Measurements from ENCODE around the gene PTCH1. TPM values are rescaled to one million over a fixed set of nuclear protein-coding genes. Genes with fewer than 3 reads are reported as not detected.
A peak's percentile ranks its signal among the peaks of the same experiment; 100 is the strongest.

PTCH1 gene
- polyA plus RNA-seq, 1 of the 3 experiments (the other 2 are of a cell fraction): 3.3 TPM

DNA sequence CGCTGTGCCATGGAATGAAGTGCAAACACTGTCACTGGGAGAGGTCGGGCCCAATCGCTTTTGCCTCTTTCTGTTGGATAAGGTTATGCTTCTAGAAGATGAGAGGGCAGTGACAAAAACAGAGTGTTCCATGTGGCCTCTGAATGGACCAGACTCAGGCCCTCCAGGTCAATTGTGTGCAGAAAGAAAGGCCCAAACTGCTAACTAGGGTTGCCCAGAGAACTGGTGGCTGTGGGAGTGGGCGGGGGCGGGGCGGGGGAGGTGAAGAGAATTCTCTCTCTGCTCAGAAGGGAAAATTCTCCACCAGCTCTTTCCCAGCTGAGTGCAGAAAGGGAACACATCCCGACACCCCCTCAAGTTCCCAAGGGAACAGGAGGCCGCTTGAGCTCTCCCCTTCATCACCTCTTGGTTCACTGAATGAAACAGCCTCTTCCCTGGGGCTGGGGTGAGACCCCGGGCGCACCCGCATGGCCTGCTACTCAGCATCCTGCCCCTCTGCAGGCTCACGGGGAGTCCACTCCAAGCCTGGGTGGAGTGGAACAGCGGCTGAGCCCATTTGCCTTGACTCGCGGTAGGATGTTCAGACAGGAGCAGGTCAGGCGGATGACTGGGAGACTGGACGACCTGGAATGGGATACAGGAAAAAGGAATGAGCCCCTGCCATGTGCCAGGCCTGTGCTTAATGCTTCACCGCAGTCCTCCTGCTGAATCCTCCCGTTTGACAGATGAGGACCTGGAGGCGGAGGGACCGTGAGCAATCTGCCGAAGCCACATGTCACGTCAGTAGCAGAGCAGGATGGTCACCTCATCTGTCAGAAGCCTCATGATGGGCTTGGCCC lies 105.5 kb downstream of the PTCH1 start:
- no peak for DNase-seq
- Histone ChIP-seq H3K9ac (no peak overlapping the region), H3K27ac (ENCODE audit: low read depth in 2 of 2, low read length in 1 of 2) (no peak overlapping the region), H3F3A (replicated peaks; ENCODE audit: insufficient read depth) (no peaks in the 10 kb centered on the region), H3K79me2 (ENCODE audit: insufficient read depth) (no peaks in the 10 kb centered on the region), H3K9me3 (no peaks in the 10 kb centered on the region), H3K27me3 (ENCODE audit: insufficient read depth) (no peaks in the 10 kb centered on the region), H4K20me1 (ENCODE audit: insufficient read depth) (no peaks in the 10 kb centered on the region), H2AFZ (ENCODE audit: low read depth) (no peak overlapping the region), H3K4me3 (ENCODE audit: low read depth in 2 of 2, low read length in 1 of 2) (no peak overlapping the region), H3K36me3 (replicated peaks in 1 of 2; ENCODE audit: control insufficient read depth in 1 of 2, insufficient read depth in 2 of 2, low read length in 1 of 2) (no peaks in the 10 kb centered on the region), H3K9me2 (no peaks in the 10 kb centered on the region), H3K4me2 (no peak overlapping the region), H3K4me1 (ENCODE audit: control insufficient read depth in 1 of 2, insufficient read depth in 2 of 2, low read depth in 1 of 2, low read length in 1 of 2) (peaks cover 2 to 6% of the 10 kb centered on the region in 2 experiments; a peak in 2 of 4 replicates)
- TF ChIP-seq MXI1 (IDR thresholded peaks at IDR 0.05; ENCODE audit: low read depth, low read length) (no peak), TEAD4 (IDR thresholded peaks at IDR 0.05; ENCODE audit: borderline replicate concordance, insufficient read depth) (no peak)
- ChIA-PET CTCF (no interaction called here), POLR2A (interaction anchor here (0.5 kb wide), 1 partner anchor 17 kb away, joined by 3 read pairs; no protein-coding TSS in a partner anchor)
- 93% methylated on average over 15 of the region's 23 CpGs for WGBS (ENCODE audit: low lambda C conversion rate)

DNA sequence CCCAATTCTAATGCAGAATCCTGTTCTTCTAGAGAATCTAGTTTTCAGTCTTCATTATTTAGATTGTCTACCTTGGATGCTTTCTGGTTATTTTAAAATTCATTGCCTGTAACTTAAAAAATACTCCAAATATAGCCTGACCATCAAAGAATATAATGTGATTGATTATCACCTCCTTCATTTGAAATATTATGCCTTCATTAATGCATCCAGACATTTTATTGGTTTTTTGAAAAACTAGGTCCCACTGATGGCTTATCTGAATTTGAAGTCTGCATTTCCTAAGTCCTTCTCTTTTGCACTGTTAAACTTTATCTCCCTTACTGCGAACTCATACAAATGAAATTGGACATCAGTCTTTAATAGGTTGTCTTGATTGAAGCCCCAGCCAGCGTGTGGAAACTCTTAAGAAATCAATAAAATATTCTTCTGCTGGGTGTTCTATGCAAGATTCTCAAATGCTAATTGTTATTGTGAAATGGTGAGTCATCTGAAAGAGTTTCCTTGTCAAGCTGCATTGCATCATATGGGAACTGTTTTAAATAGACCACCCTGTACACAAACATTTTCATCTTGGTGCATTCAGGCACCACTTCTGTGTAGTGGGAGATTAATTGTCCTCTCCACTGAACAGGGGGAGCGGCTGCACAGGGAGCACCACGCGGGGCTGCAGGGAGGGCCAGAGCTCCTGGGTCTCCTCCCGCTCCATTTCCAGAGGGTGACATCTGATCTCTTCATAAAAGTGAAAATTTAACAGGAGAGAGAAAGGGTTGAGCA lies 106.9 kb downstream of the PTCH1 start:
- Histone ChIP-seq H3K27me3 (ENCODE audit: insufficient read depth) (no peaks in the 10 kb centered on the region), H3K27ac (ENCODE audit: low read depth in 2 of 2, low read length in 1 of 2) (no peak overlapping the region), H3K4me2 (no peak overlapping the region)

DNA sequence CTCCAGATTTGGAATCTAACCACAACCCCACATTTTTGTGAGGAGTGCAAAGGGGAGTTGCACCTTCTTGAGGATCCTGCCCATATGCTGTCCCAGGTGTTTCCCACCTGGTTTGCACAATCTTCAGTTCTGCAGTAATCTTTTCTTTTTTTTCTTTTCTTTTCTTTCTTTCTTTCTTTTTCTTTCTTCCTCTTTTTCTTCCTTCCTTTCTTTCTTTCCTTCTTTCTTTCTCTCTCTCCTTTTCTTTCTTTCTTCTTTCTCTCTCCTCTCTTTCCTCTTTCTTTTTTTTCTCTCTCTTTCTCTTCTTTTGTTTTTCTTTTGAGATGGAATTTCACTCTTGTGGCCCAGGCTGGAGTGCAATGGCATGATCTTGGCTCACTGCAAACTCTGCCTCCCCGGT lies 109.2 kb downstream of the PTCH1 start:
- Histone ChIP-seq H3K4me1 (ENCODE audit: control insufficient read depth in 1 of 2, insufficient read depth in 2 of 2, low read depth in 1 of 2, low read length in 1 of 2) (peaks cover 2 to 6% of the 10 kb centered on the region in 2 experiments; a peak in 2 of 4 replicates), H3K9ac (no peak overlapping the region), H3K36me3 (replicated peaks in 1 of 2; ENCODE audit: control insufficient read depth in 1 of 2, insufficient read depth in 2 of 2, low read length in 1 of 2) (no peaks in the 10 kb centered on the region), H3K79me2 (ENCODE audit: insufficient read depth) (no peaks in the 10 kb centered on the region), H3K27ac (ENCODE audit: low read depth in 2 of 2, low read length in 1 of 2) (no peak overlapping the region), H3K4me3 (ENCODE audit: low read depth in 2 of 2, low read length in 1 of 2) (no peak overlapping the region), H3F3A (replicated peaks; ENCODE audit: insufficient read depth) (no peaks in the 10 kb centered on the region), H3K9me3 (no peaks in the 10 kb centered on the region), H3K9me2 (no peaks in the 10 kb centered on the region), H3K27me3 (ENCODE audit: insufficient read depth) (no peaks in the 10 kb centered on the region), H2AFZ (ENCODE audit: low read depth) (no peak overlapping the region), H3K4me2 (no peak overlapping the region), H4K20me1 (ENCODE audit: insufficient read depth) (no peaks in the 10 kb centered on the region)
- ChIA-PET CTCF (no interaction called here), POLR2A (no interaction called here)
- whole genome bisulfite sequencing (ENCODE audit: low lambda C conversion rate): 96% methylated on average over 1 of the region's 1 CpG
- no peak for DNase-seq
- TF ChIP-seq POLR2AphosphoS5 (IDR thresholded peaks at IDR 0.05; ENCODE audit: low read depth, low read length) (no peak), GATA2 (CRISPR knock-in tag; IDR thresholded peaks at IDR 0.05) (no peak), FOXM1 (IDR thresholded peaks at IDR 0.05; ENCODE audit: low read depth) (no peak), TEAD4 (IDR thresholded peaks at IDR 0.05; ENCODE audit: borderline replicate concordance, insufficient read depth) (no peak), FOSL2 (IDR thresholded peaks at IDR 0.05; ENCODE audit: borderline replicate concordance, low read depth) (no peak), JUND (IDR thresholded peaks at IDR 0.05) (no peak), FOXJ3 (CRISPR knock-in tag; IDR thresholded peaks at IDR 0.05) (no peak)
- TF ChIP-seq, protein P1, sequence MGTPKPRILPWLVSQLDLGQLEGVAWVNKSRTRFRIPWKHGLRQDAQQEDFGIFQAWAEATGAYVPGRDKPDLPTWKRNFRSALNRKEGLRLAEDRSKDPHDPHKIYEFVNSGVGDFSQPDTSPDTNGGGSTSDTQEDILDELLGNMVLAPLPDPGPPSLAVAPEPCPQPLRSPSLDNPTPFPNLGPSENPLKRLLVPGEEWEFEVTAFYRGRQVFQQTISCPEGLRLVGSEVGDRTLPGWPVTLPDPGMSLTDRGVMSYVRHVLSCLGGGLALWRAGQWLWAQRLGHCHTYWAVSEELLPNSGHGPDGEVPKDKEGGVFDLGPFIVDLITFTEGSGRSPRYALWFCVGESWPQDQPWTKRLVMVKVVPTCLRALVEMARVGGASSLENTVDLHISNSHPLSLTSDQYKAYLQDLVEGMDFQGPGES (IDR thresholded peaks at IDR 0.05; ENCODE audit: low read depth, low read length): no peak
- TF ChIP-seq, protein P2, sequence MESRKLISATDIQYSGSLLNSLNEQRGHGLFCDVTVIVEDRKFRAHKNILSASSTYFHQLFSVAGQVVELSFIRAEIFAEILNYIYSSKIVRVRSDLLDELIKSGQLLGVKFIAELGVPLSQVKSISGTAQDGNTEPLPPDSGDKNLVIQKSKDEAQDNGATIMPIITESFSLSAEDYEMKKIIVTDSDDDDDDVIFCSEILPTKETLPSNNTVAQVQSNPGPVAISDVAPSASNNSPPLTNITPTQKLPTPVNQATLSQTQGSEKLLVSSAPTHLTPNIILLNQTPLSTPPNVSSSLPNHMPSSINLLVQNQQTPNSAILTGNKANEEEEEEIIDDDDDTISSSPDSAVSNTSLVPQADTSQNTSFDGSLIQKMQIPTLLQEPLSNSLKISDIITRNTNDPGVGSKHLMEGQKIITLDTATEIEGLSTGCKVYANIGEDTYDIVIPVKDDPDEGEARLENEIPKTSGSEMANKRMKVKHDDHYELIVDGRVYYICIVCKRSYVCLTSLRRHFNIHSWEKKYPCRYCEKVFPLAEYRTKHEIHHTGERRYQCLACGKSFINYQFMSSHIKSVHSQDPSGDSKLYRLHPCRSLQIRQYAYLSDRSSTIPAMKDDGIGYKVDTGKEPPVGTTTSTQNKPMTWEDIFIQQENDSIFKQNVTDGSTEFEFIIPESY (IDR thresholded peaks at IDR 0.05; ENCODE audit: borderline replicate concordance, low read depth): no peak
- TF ChIP-seq, protein P3, sequence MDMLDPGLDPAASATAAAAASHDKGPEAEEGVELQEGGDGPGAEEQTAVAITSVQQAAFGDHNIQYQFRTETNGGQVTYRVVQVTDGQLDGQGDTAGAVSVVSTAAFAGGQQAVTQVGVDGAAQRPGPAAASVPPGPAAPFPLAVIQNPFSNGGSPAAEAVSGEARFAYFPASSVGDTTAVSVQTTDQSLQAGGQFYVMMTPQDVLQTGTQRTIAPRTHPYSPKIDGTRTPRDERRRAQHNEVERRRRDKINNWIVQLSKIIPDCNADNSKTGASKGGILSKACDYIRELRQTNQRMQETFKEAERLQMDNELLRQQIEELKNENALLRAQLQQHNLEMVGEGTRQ (IDR thresholded peaks at IDR 0.05; ENCODE audit: borderline replicate concordance, low read depth, low read length): no peak

More for the DNA sequence above, 106.9 kb downstream of the PTCH1 start:
- Histone ChIP-seq H3F3A (replicated peaks; ENCODE audit: insufficient read depth) (no peaks in the 10 kb centered on the region), H3K4me3 (ENCODE audit: low read depth in 2 of 2, low read length in 1 of 2) (no peak overlapping the region), H3K9me3 (no peaks in the 10 kb centered on the region), H3K9me2 (no peaks in the 10 kb centered on the region), H4K20me1 (ENCODE audit: insufficient read depth) (no peaks in the 10 kb centered on the region), H3K79me2 (ENCODE audit: insufficient read depth) (no peaks in the 10 kb centered on the region), H2AFZ (ENCODE audit: low read depth) (no peak overlapping the region), H3K9ac (no peak overlapping the region), H3K36me3 (replicated peaks in 1 of 2; ENCODE audit: control insufficient read depth in 1 of 2, insufficient read depth in 2 of 2, low read length in 1 of 2) (no peaks in the 10 kb centered on the region), H3K4me1 (ENCODE audit: control insufficient read depth in 1 of 2, insufficient read depth in 2 of 2, low read depth in 1 of 2, low read length in 1 of 2) (peaks cover 2 to 6% of the 10 kb centered on the region in 2 experiments; a peak in 2 of 4 replicates)
- CTCF ChIA-PET: no interaction called here
- WGBS (ENCODE audit: low lambda C conversion rate): 81% methylated on average over 6 of the region's 6 CpGs
- no peak for DNase-seq
- POLR2A ChIA-PET: interaction anchor here (0.5 kb wide), 1 partner anchor 621 kb away, joined by 3 read pairs; no protein-coding TSS in a partner anchor
- TF ChIP-seq SMC3 (IDR thresholded peaks at IDR 0.05; ENCODE audit: low read depth, low read length) (no peak), EZH2phosphoT487 (IDR thresholded peaks at IDR 0.05; ENCODE audit: borderline replicate concordance, low read depth) (no peak), FOSL2 (IDR thresholded peaks at IDR 0.05; ENCODE audit: borderline replicate concordance, low read depth) (0 out of 2 replicates have a peak, but pooled peaks have one; percentile 24), GABPA (IDR thresholded peaks at IDR 0.05; ENCODE audit: low read depth) (no peak), RCOR1 (IDR thresholded peaks at IDR 0.05; ENCODE audit: low read length) (no peak), JUND (IDR thresholded peaks at IDR 0.05) (no peak; the same call in 1 of the 2 replicates), MXI1 (IDR thresholded peaks at IDR 0.05; ENCODE audit: low read depth, low read length) (no peak), POLR2AphosphoS5 (IDR thresholded peaks at IDR 0.05; ENCODE audit: low read depth, low read length) (no peak)
- TF ChIP-seq, protein P4, sequence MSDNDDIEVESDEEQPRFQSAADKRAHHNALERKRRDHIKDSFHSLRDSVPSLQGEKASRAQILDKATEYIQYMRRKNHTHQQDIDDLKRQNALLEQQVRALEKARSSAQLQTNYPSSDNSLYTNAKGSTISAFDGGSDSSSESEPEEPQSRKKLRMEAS (IDR thresholded peaks at IDR 0.05; ENCODE audit: low read depth): no peak
